ENCODE data around the gene SLC7A6. TPM values are rescaled to one million over a fixed set of nuclear protein-coding genes. Genes with fewer than 3 reads are reported as not detected.

The SLC7A6 gene
- total and polyA plus RNA-seq, 10 of the 15 experiments (the other 5 are each of a cell fraction or from before 2014, with no cell fraction given) = 8.2 to 60.4 (median 28.6) TPM

GRCh38 chr16:68290450-68290849 lies 26.1 kb downstream of the SLC7A6 start:
- FAIRE-seq (no peak), ATAC-seq (no peak), DNase-seq (ENCODE audit: low read depth, low spot score) (no peak)
- ChIA-PET CTCF (interaction anchor here (0.7 to 4.8 kb wide), 7 partner anchors 10 to 776 kb away, joined by 3 to 94 read pairs (median 4); partner anchors contain the start of gene SLC7A6), SMC1A (ENCODE audit: uncharacterized antibody, unreplicated experiment) (interaction anchor here (0.8 to 5.0 kb wide), 13 partner anchors 9 to 37 kb away, joined by 3 to 56 read pairs (median 10); partner anchors contain the start of genes PRMT7, SLC7A6 and SLC7A6OS), POLR2A (interaction anchor here (1.3 to 11.1 kb wide), 6 partner anchors 10 to 31 kb away, joined by 4 to 177 read pairs (median 12); partner anchors contain the start of genes PRMT7, SLC7A6 and SLC7A6OS), RAD21 (ENCODE audit: unreplicated experiment) (interaction anchor here (1.4 to 4.9 kb wide), 10 partner anchors 9 to 37 kb away, joined by 5 to 55 read pairs (median 10); partner anchors contain the start of genes PRMT7, SLC7A6 and SLC7A6OS)
- Histone ChIP-seq H3K4me2 (ENCODE audit: control insufficient read depth, insufficient read depth) (peak overlapping the region; percentile 4; the same call in 1 of the 2 replicates), H3K79me2 (ENCODE audit: control insufficient read depth, insufficient read depth, low read length) (peaks cover 33% of the 10 kb centered on the region), H3K4me3 (no peak overlapping the region), H3K4me1 (ENCODE audit: control insufficient read depth, insufficient read depth, low read length) (peaks cover 51% of the 10 kb centered on the region), H3K27me3 (replicated peaks in 1 of 2; ENCODE audit: control insufficient read depth in 2 of 2, insufficient read depth in 2 of 2, low read length in 1 of 2) (no peaks in the 10 kb centered on the region), H3K9ac (ENCODE audit: control insufficient read depth, insufficient read depth, low read length) (no peak overlapping the region), H3K27ac (ENCODE audit: control insufficient read depth, insufficient read depth) (peak overlapping the region; percentile 70), H4K20me1 (ENCODE audit: control insufficient read depth, insufficient read depth) (no peaks in the 10 kb centered on the region), H3K36me3 (ENCODE audit: control insufficient read depth in 2 of 2, insufficient read depth in 2 of 2, low read length in 1 of 2) (peaks cover 30 to 31% of the 10 kb centered on the region in 2 experiments; a peak in 3 of 4 replicates), H2AFZ (ENCODE audit: control insufficient read depth, low read depth, low read length) (no peak overlapping the region), H3K9me3 (replicated peaks; ENCODE audit: control insufficient read depth, insufficient read depth, low read length) (no peaks in the 10 kb centered on the region)
- in situ Hi-C loops (cut with MboI) = no loop called here
- no TSS peak for BruUV-seq (replicated peaks)
- TF ChIP-seq CEBPZ (IDR thresholded peaks at IDR 0.05; ENCODE audit: low read depth, low read length) (no peak), FOXM1 (IDR thresholded peaks at IDR 0.05; ENCODE audit: low read depth, low read length) (no peak), POLR2AphosphoS5 (IDR thresholded peaks at IDR 0.05; ENCODE audit: low read length) (no peak), MTA2 (IDR thresholded peaks at IDR 0.05; ENCODE audit: low read depth) (no peak)
- TF ChIP-seq, protein P1, sequence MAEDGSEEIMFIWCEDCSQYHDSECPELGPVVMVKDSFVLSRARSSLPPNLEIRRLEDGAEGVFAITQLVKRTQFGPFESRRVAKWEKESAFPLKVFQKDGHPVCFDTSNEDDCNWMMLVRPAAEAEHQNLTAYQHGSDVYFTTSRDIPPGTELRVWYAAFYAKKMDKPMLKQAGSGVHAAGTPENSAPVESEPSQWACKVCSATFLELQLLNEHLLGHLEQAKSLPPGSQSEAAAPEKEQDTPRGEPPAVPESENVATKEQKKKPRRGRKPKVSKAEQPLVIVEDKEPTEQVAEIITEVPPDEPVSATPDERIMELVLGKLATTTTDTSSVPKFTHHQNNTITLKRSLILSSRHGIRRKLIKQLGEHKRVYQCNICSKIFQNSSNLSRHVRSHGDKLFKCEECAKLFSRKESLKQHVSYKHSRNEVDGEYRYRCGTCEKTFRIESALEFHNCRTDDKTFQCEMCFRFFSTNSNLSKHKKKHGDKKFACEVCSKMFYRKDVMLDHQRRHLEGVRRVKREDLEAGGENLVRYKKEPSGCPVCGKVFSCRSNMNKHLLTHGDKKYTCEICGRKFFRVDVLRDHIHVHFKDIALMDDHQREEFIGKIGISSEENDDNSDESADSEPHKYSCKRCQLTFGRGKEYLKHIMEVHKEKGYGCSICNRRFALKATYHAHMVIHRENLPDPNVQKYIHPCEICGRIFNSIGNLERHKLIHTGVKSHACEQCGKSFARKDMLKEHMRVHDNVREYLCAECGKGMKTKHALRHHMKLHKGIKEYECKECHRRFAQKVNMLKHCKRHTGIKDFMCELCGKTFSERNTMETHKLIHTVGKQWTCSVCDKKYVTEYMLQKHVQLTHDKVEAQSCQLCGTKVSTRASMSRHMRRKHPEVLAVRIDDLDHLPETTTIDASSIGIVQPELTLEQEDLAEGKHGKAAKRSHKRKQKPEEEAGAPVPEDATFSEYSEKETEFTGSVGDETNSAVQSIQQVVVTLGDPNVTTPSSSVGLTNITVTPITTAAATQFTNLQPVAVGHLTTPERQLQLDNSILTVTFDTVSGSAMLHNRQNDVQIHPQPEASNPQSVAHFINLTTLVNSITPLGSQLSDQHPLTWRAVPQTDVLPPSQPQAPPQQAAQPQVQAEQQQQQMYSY (CRISPR knock-in tag; IDR thresholded peaks at IDR 0.05) = no peak
- TF ChIP-seq, protein P2, sequence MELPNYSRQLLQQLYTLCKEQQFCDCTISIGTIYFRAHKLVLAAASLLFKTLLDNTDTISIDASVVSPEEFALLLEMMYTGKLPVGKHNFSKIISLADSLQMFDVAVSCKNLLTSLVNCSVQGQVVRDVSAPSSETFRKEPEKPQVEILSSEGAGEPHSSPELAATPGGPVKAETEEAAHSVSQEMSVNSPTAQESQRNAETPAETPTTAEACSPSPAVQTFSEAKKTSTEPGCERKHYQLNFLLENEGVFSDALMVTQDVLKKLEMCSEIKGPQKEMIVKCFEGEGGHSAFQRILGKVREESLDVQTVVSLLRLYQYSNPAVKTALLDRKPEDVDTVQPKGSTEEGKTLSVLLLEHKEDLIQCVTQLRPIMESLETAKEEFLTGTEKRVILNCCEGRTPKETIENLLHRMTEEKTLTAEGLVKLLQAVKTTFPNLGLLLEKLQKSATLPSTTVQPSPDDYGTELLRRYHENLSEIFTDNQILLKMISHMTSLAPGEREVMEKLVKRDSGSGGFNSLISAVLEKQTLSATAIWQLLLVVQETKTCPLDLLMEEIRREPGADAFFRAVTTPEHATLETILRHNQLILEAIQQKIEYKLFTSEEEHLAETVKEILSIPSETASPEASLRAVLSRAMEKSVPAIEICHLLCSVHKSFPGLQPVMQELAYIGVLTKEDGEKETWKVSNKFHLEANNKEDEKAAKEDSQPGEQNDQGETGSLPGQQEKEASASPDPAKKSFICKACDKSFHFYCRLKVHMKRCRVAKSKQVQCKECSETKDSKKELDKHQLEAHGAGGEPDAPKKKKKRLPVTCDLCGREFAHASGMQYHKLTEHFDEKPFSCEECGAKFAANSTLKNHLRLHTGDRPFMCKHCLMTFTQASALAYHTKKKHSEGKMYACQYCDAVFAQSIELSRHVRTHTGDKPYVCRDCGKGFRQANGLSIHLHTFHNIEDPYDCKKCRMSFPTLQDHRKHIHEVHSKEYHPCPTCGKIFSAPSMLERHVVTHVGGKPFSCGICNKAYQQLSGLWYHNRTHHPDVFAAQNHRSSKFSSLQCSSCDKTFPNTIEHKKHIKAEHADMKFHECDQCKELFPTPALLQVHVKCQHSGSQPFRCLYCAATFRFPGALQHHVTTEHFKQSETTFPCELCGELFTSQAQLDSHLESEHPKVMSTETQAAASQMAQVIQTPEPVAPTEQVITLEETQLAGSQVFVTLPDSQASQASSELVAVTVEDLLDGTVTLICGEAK (IDR thresholded peaks at IDR 0.05; ENCODE audit: borderline replicate concordance) = no peak
- intact Hi-C loops (cut with micrococcal nuclease; ENCODE audit: unreplicated experiment) = no loop called here
- WGBS (ENCODE audit: insufficient coverage, insufficient replicate concordance, low lambda C conversion rate, missing lambda C conversion rate) = 98% methylated on average over 6 of the region's 6 CpGs

Data from GM12878 (cell line).